NCI-H2081 (cell line): ENCODE measurements around the gene SEC23B.

Experiments used
- DNase-seq, 2 experiments: peaks; one replicate each; lab custom pipeline; 2025; lab: John Stamatoyannopoulos, UW

Gene SEC23B

GRCh38 chr20:18587665-18588573, 80.2 kb downstream of the SEC23B start, which contains the start of gene DTD1:
Gene DTD1 (plus strand): TSS chr20:18588054. CDS start chr20:18588073, 19 bp downstream.
- DNase-seq = peak; percentile 82 to 86

- no peak for DNase-seq
Observed at GRCh38 chr20:18588574-18588933, 80.8 kb downstream of the SEC23B start.

- no peak for DNase-seq
Observed at GRCh38 chr20:18589941-18590674, 82.4 kb downstream of the SEC23B start.

- DNase-seq = no peak
Observed at GRCh38 chr20:18596270-18596669, 88.5 kb downstream of the SEC23B start.

- DNase-seq = no peak
Observed at GRCh38 chr20:18609741-18610140, 102.0 kb downstream of the SEC23B start.
